Measurements from ENCODE around the gene ZFPL1.

DNA sequence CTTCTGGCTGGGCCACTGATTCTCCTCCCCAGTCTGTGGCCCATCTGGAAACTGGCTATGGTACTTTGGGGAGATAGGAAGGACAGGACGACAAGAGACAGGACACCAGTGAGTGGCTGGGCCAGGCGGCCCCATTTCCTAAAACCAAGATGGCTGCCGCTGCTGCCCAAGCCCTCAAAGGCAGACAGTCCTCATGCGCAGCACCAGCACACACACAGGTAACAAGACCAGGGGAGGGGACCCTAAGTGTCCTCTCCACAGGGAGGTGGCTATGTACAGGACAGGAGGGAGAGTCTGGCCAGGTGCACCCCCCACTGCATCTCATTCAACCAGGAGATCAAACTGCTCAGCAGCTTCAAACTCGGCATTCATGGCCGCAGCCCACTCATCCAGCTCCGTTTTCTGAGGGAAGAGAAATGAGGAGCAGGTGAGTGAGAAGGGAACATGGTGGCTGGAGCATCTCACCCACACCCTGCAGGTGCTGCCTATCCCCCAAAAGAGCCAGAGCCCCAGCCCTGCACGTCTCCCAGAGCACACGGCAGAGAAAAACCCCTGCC lies 5.2 kb upstream of the ZFPL1 start:
- TF ChIP-seq EZH2phosphoT487 (conservative IDR thresholded peaks at IDR 0.05; ENCODE audit: low read length), result no peak
- no peak for TF ChIP-seq CTCF (IDR thresholded peaks at IDR 0.05; ENCODE audit: insufficient read depth, low read length, poor library complexity, severe bottlenecking)
